Pancreas (tissue), 10 donors: ENCODE measurements around the gene BLTP3A. TPM values are rescaled to one million over a fixed set of nuclear protein-coding genes. Genes with fewer than 3 reads are reported as not detected.
"Not testable (repeated sequence)": the region's sequence is repeated elsewhere in the genome, so short reads cannot be mapped to it uniquely, and the experiment has no call there.

ENCODE experiments used
- ATAC-seq, 4 donors: fragments of 200-7000 bp; cut with Tn5 transposase; one replicate each; pipeline versions ENCODE4 v1.8.0 to v1.9.1; 2020; ENCODE audit warnings: mild to moderate bottlenecking in 4 of 4, moderate library complexity in 4 of 4
- DNase-seq, 6 donors: peaks; one replicate each; pipeline ENCODE4 v3.0.0-alpha.2; 2020
- FAIRE-seq: peaks from 2 replicates; lab custom pipeline; 2012; peaks lifted over from hg19 to GRCh38; lab: Jason Lieb, UNC
- H3K27ac ChIP-seq, 4 donors: fragments of 200-600 bp; sonication (generic); 1 replicate in 3 of 4; 2 replicates in 1 of 4; pipeline versions ENCODE4 v1.5.0 to v1.8.0; 2020
- H3K27me3 ChIP-seq, 4 donors: fragments of 200-600 bp; one replicate each; pipeline ENCODE4 v1.8.0; 2021
- H3K36me3 ChIP-seq, 3 donors: fragments of 200-600 bp; sonication (generic) in 1 of 3; one replicate each; pipeline versions ENCODE4 v1.5.0 to v1.8.0; 2020 to 2021
- H3K4me1 ChIP-seq, 3 donors: fragments of 200-600 bp; one replicate each; pipeline ENCODE4 v1.8.0; 2021
- H3K4me3 ChIP-seq, 4 donors: fragments of 200-600 bp; sonication (generic) in 2 of 4; one replicate each; pipeline versions ENCODE4 v1.5.0 to v1.8.0; 2020 to 2021
- H3K9me3 ChIP-seq, 4 donors: fragments of 200-600 bp; one replicate each; pipeline ENCODE4 v1.8.0; 2021
- CTCF ChIP-seq, 4 donors: fragments of 200-600 bp; sonication (generic) in 3 of 4; IDR thresholded peaks; one replicate each; pipeline versions ENCODE4 v1.5.0 to v1.8.0; 2021; ENCODE audit warnings: antibody characterized with exemption in 4 of 4
- WGBS, 2 donors: extraction: QIAGEN DNeasy Blood & Tissue Kit; methylation state at CpG; one replicate each; pipeline ENCODE4 v1.1.7; 2013; 5-methylcytosine and 5-hydroxymethylcytosine counted together
- intact Hi-C, 3 donors: fragments of 100-400 bp; cut with DNase I; formaldehyde crosslinking; loops; one replicate each; pipeline versions ENCODE4 v1.11.1 to v1.14.2; 2022
- polyA plus RNA-seq, 2 donors: library from polyadenylated mRNA; stranded (reverse); fragments of 200-250 nt; gene quantifications; one replicate each; pipeline ENCODE4 v1.2.3, GENCODE V29; 2013
- total RNA-seq, 6 donors: library from RNA; stranded (reverse); fragmentation: NEBNext Ultra II Directional in 4 of 6; extraction: Animal tissue kit (Norgen Biotek cat#: 25700) in 4 of 6; gene quantifications; one replicate each; pipeline versions ENCODE4 v1.2.1 to v1.2.4, GENCODE V29; 2021 to 2023
- donor health status: healthy with polysubstance abuse.
- donor health status: DM: no; HTN: no; CAD: no; lungs with moderate emphysema.
- donor health status: DM: no; HTN: no; CAD: no.
- donor health status: control.
- donor health status: control.
- donor health status: Bipolar disorder and iron deficiency.
- donor health status: DM: yes; HTN: yes; CAD: no.
- donor health status: DM: no; HTN: no; CAD: no.
- donor health status: DM: no; HTN: no; CAD: no.
- donor health status: DM: yes; HTN: yes; CAD: no.

Gene BLTP3A
- total and polyA plus RNA-seq, 8 donors, result 2.5 to 14.4 (median 8.6) TPM

GRCh38 chr6:34795836-34796425 is 4.0 kb downstream of the BLTP3A start:
- no peak for ATAC-seq
- WGBS, 2 donors, result 14 to 20% methylated on average over 2 of the region's 2 CpGs
- TF ChIP-seq CTCF (IDR thresholded peaks at IDR 0.05), result no peak
- Histone ChIP-seq H3K27ac (no peak overlapping the region), H3K4me1 (peaks cover 0 to 18% (median 4%) of the 10 kb centered on the region in 3 donors), H3K9me3 (no peaks in the 10 kb centered on the region), H3K4me3 (no peak overlapping the region), H3K36me3 (no peaks in the 10 kb centered on the region), H3K27me3 (no peaks in the 10 kb centered on the region)
- intact Hi-C loops, result no loop called here
- FAIRE-seq, result no peak
- no peak for DNase-seq

GRCh38 chr6:34798057-34798456 is 6.2 kb downstream of the BLTP3A start:
- Histone ChIP-seq H3K27ac (no peak overlapping the region), H3K4me1 (peaks cover 0 to 18% (median 4%) of the 10 kb centered on the region in 3 donors), H3K9me3 (no peaks in the 10 kb centered on the region), H3K4me3 (no peak overlapping the region), H3K27me3 (no peaks in the 10 kb centered on the region), H3K36me3 (no peaks in the 10 kb centered on the region)
- DNase-seq (no peak), FAIRE-seq (no peak), ATAC-seq (no peak)
- TF ChIP-seq CTCF (IDR thresholded peaks at IDR 0.05), result no peak
- intact Hi-C loops, result no loop called here
- WGBS, 2 donors, result 91 to 96% methylated on average over 3 of the region's 3 CpGs

GRCh38 chr6:34799547-34799946 is 7.7 kb downstream of the BLTP3A start:
- DNase-seq (no peak), ATAC-seq (no peak), FAIRE-seq (no peak)
- Histone ChIP-seq H3K9me3 (no peaks in the 10 kb centered on the region), H3K4me1 (peaks cover 0 to 13% (median 4%) of the 10 kb centered on the region in 3 donors), H3K27ac (no peak overlapping the region), H3K36me3 (no peaks in the 10 kb centered on the region), H3K4me3 (no peak overlapping the region), H3K27me3 (no peaks in the 10 kb centered on the region)
- 73 to 80% methylated on average over 3 of the region's 3 CpGs for WGBS, 2 donors
- TF ChIP-seq CTCF (IDR thresholded peaks at IDR 0.05), result no peak
- intact Hi-C loops, result no loop called here

GRCh38 chr6:34804543-34804942 is 12.7 kb downstream of the BLTP3A start:
- FAIRE-seq, result no peak
- Histone ChIP-seq H3K36me3 (no peaks in the 10 kb centered on the region), H3K4me1 (peaks cover 0 to 1% (median 0%) of the 10 kb centered on the region in 3 donors), H3K4me3 (no peak overlapping the region), H3K9me3 (no peaks in the 10 kb centered on the region), H3K27me3 (no peaks in the 10 kb centered on the region), H3K27ac (no peak overlapping the region)
- intact Hi-C loops, result no loop called here
- no peak for DNase-seq
- no peak for TF ChIP-seq CTCF (IDR thresholded peaks at IDR 0.05)
- peak in 2 of 4 donors; percentile 40 to 55 for ATAC-seq

- H3K4me1 ChIP-seq, H3K4me3 ChIP-seq, H3K27me3 ChIP-seq, H3K27ac ChIP-seq, H3K9me3 ChIP-seq, intact Hi-C loops, DNase-seq, FAIRE-seq, H3K36me3 ChIP-seq: not testable (repeated sequence)
- WGBS, 2 donors, result 90% methylated on average over 6 of the region's 6 CpGs
- peak in 1 of 4 donors; percentile 30 for ATAC-seq
Observed at GRCh38 chr6:34805074-34805473, 13.2 kb downstream of the BLTP3A start.
